ENCODE data around the gene CYP2R1.

CYP2R1 gene

DNA sequence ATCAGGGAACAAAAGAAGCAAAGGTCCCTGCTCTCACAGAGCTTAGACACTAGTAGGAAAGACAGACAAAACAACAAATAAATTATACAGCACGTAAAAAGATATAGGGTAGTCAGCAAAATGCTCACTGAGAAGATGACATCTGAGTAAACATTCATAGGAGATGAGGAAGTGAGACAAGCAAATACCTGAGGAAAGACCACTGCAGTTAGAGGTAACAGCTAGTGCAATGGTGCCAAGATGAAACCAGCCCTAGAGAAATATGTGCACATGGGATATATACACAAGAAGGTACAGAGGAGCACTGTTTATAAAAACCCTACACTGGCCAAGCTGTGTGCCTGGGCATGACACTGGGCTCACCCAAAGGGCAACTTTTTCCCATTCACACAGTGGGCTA, 9.8 kb downstream of the CYP2R1 start:
- Histone ChIP-seq H3K18ac (ENCODE audit: low read length) (no peak overlapping the region), H2BK5ac (ENCODE audit: low read length) (no peak overlapping the region), H2BK15ac (ENCODE audit: low read length) (no peak overlapping the region), H3K4me3 (ENCODE audit: low read length in 2 of 2) (no peak overlapping the region), H4K91ac (ENCODE audit: low read depth, low read length, poor library complexity) (no peak overlapping the region), H3K4me1 (ENCODE audit: control insufficient read depth in 2 of 2, insufficient read depth in 1 of 2, low read depth in 1 of 2, low read length in 2 of 2) (no peaks in the 10 kb centered on the region), H3K4me2 (ENCODE audit: insufficient read depth, low read length, poor library complexity, severe bottlenecking) (no peak overlapping the region), H3K14ac (ENCODE audit: low read length) (no peak overlapping the region), H2BK120ac (ENCODE audit: low read depth, low read length) (no peak overlapping the region), H3K27me3 (ENCODE audit: control insufficient read depth in 3 of 3, insufficient read depth in 3 of 3, low read depth in 1 of 3, low read length in 3 of 3) (no peaks in the 10 kb centered on the region), H3K79me1 (ENCODE audit: low read depth, low read length) (no peaks in the 10 kb centered on the region), H3K27ac (replicated peaks; ENCODE audit: low read length) (no peak overlapping the region), H2AFZ (ENCODE audit: low read length) (no peak overlapping the region), H3K23ac (ENCODE audit: low read depth, low read length, poor library complexity) (no peak overlapping the region), H2BK12ac (ENCODE audit: low read length) (no peak overlapping the region), H3K4ac (ENCODE audit: low read length) (no peak overlapping the region), H3K9ac (ENCODE audit: low read depth, low read length, poor library complexity) (no peak overlapping the region), H4K8ac (ENCODE audit: low read depth, low read length) (no peak overlapping the region), H3K9me3 (replicated peaks in 1 of 2; ENCODE audit: control insufficient read depth in 2 of 2, insufficient read depth in 1 of 2, low read depth in 1 of 2, low read length in 2 of 2) (no peaks in the 10 kb centered on the region), H2AK5ac (ENCODE audit: low read depth, low read length) (no peak overlapping the region), H3K36me3 (replicated peaks in 1 of 2; ENCODE audit: control insufficient read depth in 2 of 2, insufficient read depth in 2 of 2, low read length in 2 of 2) (peaks cover 5 to 37% of the 10 kb centered on the region in 2 donors)
- no peak for DNase-seq (ENCODE audit: low spot score)
- no CpG with 5 or more reads among the region's 1 CpG for WGBS, 2 donors (ENCODE audit: extremely low coverage in 2 of 2, insufficient read length in 2 of 2, insufficient replicate concordance in 1 of 2)

DNA sequence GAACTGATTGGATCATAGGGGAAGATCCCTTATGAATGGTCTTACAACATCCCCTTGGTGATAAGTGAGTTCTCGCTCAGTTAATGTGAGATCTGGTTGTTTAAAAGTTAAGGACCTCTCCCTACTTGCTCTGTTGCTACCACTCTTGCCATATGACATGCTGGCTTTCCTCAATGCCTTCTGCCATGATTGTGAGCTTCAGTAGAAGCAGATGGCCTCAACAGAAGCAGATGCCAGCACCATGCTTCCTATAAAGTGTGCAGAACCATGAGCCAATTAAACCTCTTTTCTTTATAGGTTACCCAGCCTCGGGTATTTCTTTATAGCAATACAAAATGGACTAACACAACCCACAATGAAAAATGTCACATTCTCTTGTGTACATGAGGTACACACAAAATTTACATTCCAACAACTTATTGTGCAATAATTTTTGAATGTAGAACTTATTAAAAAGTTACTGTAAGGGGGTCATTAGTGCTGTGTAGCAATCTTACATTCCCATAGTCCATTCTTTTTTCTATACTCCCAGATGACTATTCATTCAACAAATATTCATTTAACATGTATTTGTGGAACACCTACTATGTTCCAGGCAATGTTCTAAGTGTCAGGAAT, 10.3 kb downstream of the CYP2R1 start:
- H3K27ac ChIP-seq (replicated peaks; ENCODE audit: low read length), result no peak overlapping the region
- H3K4me1 ChIP-seq (ENCODE audit: control insufficient read depth in 2 of 2, insufficient read depth in 1 of 2, low read depth in 1 of 2, low read length in 2 of 2), result no peaks in the 10 kb centered on the region
- H3K4me3 ChIP-seq (ENCODE audit: low read length in 2 of 2), result no peak overlapping the region
- no peaks in the 10 kb centered on the region for H3K79me1 ChIP-seq (ENCODE audit: low read depth, low read length)
- no peak overlapping the region for H2AFZ ChIP-seq (ENCODE audit: low read length)
- H2BK12ac ChIP-seq (ENCODE audit: low read length), result no peak overlapping the region
- no peak overlapping the region for H4K8ac ChIP-seq (ENCODE audit: low read depth, low read length)
- no peak overlapping the region for H3K23ac ChIP-seq (ENCODE audit: low read depth, low read length, poor library complexity)
- H2BK120ac ChIP-seq (ENCODE audit: low read depth, low read length), result no peak overlapping the region
- no peaks in the 10 kb centered on the region for H3K27me3 ChIP-seq (ENCODE audit: control insufficient read depth in 3 of 3, insufficient read depth in 3 of 3, low read depth in 1 of 3, low read length in 3 of 3)
- no peak overlapping the region for H3K14ac ChIP-seq (ENCODE audit: low read length)
- no peak overlapping the region for H2AK5ac ChIP-seq (ENCODE audit: low read depth, low read length)
- no peak overlapping the region for H2BK5ac ChIP-seq (ENCODE audit: low read length)
- H2BK15ac ChIP-seq (ENCODE audit: low read length), result no peak overlapping the region
- H4K91ac ChIP-seq (ENCODE audit: low read depth, low read length, poor library complexity), result no peak overlapping the region
- H3K4me2 ChIP-seq (ENCODE audit: insufficient read depth, low read length, poor library complexity, severe bottlenecking), result no peak overlapping the region
- peaks cover 5 to 41% of the 10 kb centered on the region in 2 donors for H3K36me3 ChIP-seq (replicated peaks in 1 of 2; ENCODE audit: control insufficient read depth in 2 of 2, insufficient read depth in 2 of 2, low read length in 2 of 2)
- no peak overlapping the region for H3K18ac ChIP-seq (ENCODE audit: low read length)
- no peak overlapping the region for H3K9ac ChIP-seq (ENCODE audit: low read depth, low read length, poor library complexity)
- DNase-seq (ENCODE audit: low spot score), result no peak
- H3K4ac ChIP-seq (ENCODE audit: low read length), result no peak overlapping the region
- no peaks in the 10 kb centered on the region for H3K9me3 ChIP-seq (replicated peaks in 1 of 2; ENCODE audit: control insufficient read depth in 2 of 2, insufficient read depth in 1 of 2, low read depth in 1 of 2, low read length in 2 of 2)
- no CpG with 5 or more reads among the region's 2 CpGs for WGBS, 2 donors (ENCODE audit: extremely low coverage in 2 of 2, insufficient read length in 2 of 2, insufficient replicate concordance in 1 of 2)

- H2BK5ac ChIP-seq (ENCODE audit: low read length), result no peak overlapping the region
- H2BK12ac ChIP-seq (ENCODE audit: low read length), result no peak overlapping the region
- H3K23ac ChIP-seq (ENCODE audit: low read depth, low read length, poor library complexity), result no peak overlapping the region
- no peak overlapping the region for H3K4me3 ChIP-seq (ENCODE audit: low read length in 2 of 2)
- no peak overlapping the region for H3K9ac ChIP-seq (ENCODE audit: low read depth, low read length, poor library complexity)
- H2BK15ac ChIP-seq (ENCODE audit: low read length), result no peak overlapping the region
- no peak overlapping the region for H3K14ac ChIP-seq (ENCODE audit: low read length)
- no peaks in the 10 kb centered on the region for H3K4me1 ChIP-seq (ENCODE audit: control insufficient read depth in 2 of 2, insufficient read depth in 1 of 2, low read depth in 1 of 2, low read length in 2 of 2)
- no peak overlapping the region for H4K8ac ChIP-seq (ENCODE audit: low read depth, low read length)
- peaks cover 2 to 57% of the 10 kb centered on the region in 2 donors for H3K36me3 ChIP-seq (replicated peaks in 1 of 2; ENCODE audit: control insufficient read depth in 2 of 2, insufficient read depth in 2 of 2, low read length in 2 of 2)
- H3K4ac ChIP-seq (ENCODE audit: low read length), result no peak overlapping the region
- no peak overlapping the region for H2AK5ac ChIP-seq (ENCODE audit: low read depth, low read length)
- no peak overlapping the region for H3K27ac ChIP-seq (replicated peaks; ENCODE audit: low read length)
- H3K4me2 ChIP-seq (ENCODE audit: insufficient read depth, low read length, poor library complexity, severe bottlenecking), result no peak overlapping the region
- 100% methylated on average over 1 of the region's 5 CpGs; no CpG with 5 or more reads in 1 of the 2 donors for WGBS, 2 donors (ENCODE audit: extremely low coverage in 2 of 2, insufficient read length in 2 of 2, insufficient replicate concordance in 1 of 2)
- no peaks in the 10 kb centered on the region for H3K27me3 ChIP-seq (ENCODE audit: control insufficient read depth in 3 of 3, insufficient read depth in 3 of 3, low read depth in 1 of 3, low read length in 3 of 3)
- H3K79me1 ChIP-seq (ENCODE audit: low read depth, low read length), result no peaks in the 10 kb centered on the region
- DNase-seq (ENCODE audit: low spot score), result no peak
- no peak overlapping the region for H3K18ac ChIP-seq (ENCODE audit: low read length)
- H2BK120ac ChIP-seq (ENCODE audit: low read depth, low read length), result no peak overlapping the region
- no peak overlapping the region for H4K91ac ChIP-seq (ENCODE audit: low read depth, low read length, poor library complexity)
- no peaks in the 10 kb centered on the region for H3K9me3 ChIP-seq (replicated peaks in 1 of 2; ENCODE audit: control insufficient read depth in 2 of 2, insufficient read depth in 1 of 2, low read depth in 1 of 2, low read length in 2 of 2)
- H2AFZ ChIP-seq (ENCODE audit: low read length), result no peak overlapping the region
Measured at GRCh38 chr11:14875163-14875562, 16.9 kb downstream of the CYP2R1 start.

GRCh38 chr11:14873632-14874031, 18.4 kb downstream of the CYP2R1 start:
- H2AK5ac ChIP-seq (ENCODE audit: low read depth, low read length), result no peak overlapping the region
- no peak overlapping the region for H3K14ac ChIP-seq (ENCODE audit: low read length)
- H2BK5ac ChIP-seq (ENCODE audit: low read length), result no peak overlapping the region
- H3K27ac ChIP-seq (replicated peaks; ENCODE audit: low read length), result no peak overlapping the region
- H2BK15ac ChIP-seq (ENCODE audit: low read length), result no peak overlapping the region
- H3K9me3 ChIP-seq (replicated peaks in 1 of 2; ENCODE audit: control insufficient read depth in 2 of 2, insufficient read depth in 1 of 2, low read depth in 1 of 2, low read length in 2 of 2), result no peaks in the 10 kb centered on the region
- no peak for DNase-seq (ENCODE audit: low spot score)
- no peak overlapping the region for H2BK120ac ChIP-seq (ENCODE audit: low read depth, low read length)
- H3K4me1 ChIP-seq (ENCODE audit: control insufficient read depth in 2 of 2, insufficient read depth in 1 of 2, low read depth in 1 of 2, low read length in 2 of 2), result no peaks in the 10 kb centered on the region
- WGBS, 2 donors (ENCODE audit: extremely low coverage in 2 of 2, insufficient read length in 2 of 2, insufficient replicate concordance in 1 of 2), result no CpG with 5 or more reads among the region's 4 CpGs
- H3K36me3 ChIP-seq (replicated peaks in 1 of 2; ENCODE audit: control insufficient read depth in 2 of 2, insufficient read depth in 2 of 2, low read length in 2 of 2), result peaks cover 3 to 61% of the 10 kb centered on the region in 2 donors
- H3K4me3 ChIP-seq (ENCODE audit: low read length in 2 of 2), result no peak overlapping the region
- no peak overlapping the region for H3K9ac ChIP-seq (ENCODE audit: low read depth, low read length, poor library complexity)
- no peak overlapping the region for H3K18ac ChIP-seq (ENCODE audit: low read length)
- H4K91ac ChIP-seq (ENCODE audit: low read depth, low read length, poor library complexity), result no peak overlapping the region
- no peak overlapping the region for H2BK12ac ChIP-seq (ENCODE audit: low read length)
- H3K4me2 ChIP-seq (ENCODE audit: insufficient read depth, low read length, poor library complexity, severe bottlenecking), result no peak overlapping the region
- H3K27me3 ChIP-seq (ENCODE audit: control insufficient read depth in 3 of 3, insufficient read depth in 3 of 3, low read depth in 1 of 3, low read length in 3 of 3), result no peaks in the 10 kb centered on the region
- H3K79me1 ChIP-seq (ENCODE audit: low read depth, low read length), result no peaks in the 10 kb centered on the region
- no peak overlapping the region for H4K8ac ChIP-seq (ENCODE audit: low read depth, low read length)
- no peak overlapping the region for H3K23ac ChIP-seq (ENCODE audit: low read depth, low read length, poor library complexity)
- no peak overlapping the region for H2AFZ ChIP-seq (ENCODE audit: low read length)
- H3K4ac ChIP-seq (ENCODE audit: low read length), result no peak overlapping the region
